Caco-2 (cell line): ENCODE results near the gene MORN5. TPM values are rescaled to one million over a fixed set of nuclear protein-coding genes. Genes with fewer than 3 reads are reported as not detected.
A peak's percentile ranks its signal among the peaks of the same experiment; 100 is the strongest.
"Not testable (repeated sequence)": the region's sequence is repeated elsewhere in the genome, so short reads cannot be mapped to it uniquely, and the experiment has no call there.

Experiments used
- BruUV-seq: library from RNA; stranded (reverse); fragments of 400-500 nt; replicated peaks from 2 replicates; lab custom pipeline; 2021; lab: Mats Ljungman, UMichigan
- CTCF ChIA-PET: fragments of 300-600 bp; sonication (Branson Sonifier 250); formaldehyde crosslinking; loops from one replicate; lab custom pipeline; 2022; ENCODE audit warnings: antibody characterized with exemption; lab: Charles Lee
- POLR2A ChIA-PET: fragments of 300-600 bp; sonication (Branson Sonifier 250); formaldehyde crosslinking; loops from one replicate; lab custom pipeline; 2022; ENCODE audit warnings: antibody characterized with exemption; lab: Charles Lee
- DNase-seq, 2 experiments: peaks; one replicate each; pipeline versions ENCODE4 v3.0.0 to v3.0.0-alpha.2; 2020 to 2022
- H3K27me3 ChIP-seq: replicated peaks from 2 replicates; pipeline ENCODE4 v1.6.0; 2011; ENCODE audit warnings: low read length; ENCODE audit not compliant: control insufficient read depth, insufficient read depth
- H3K36me3 ChIP-seq: 2 replicates; pipeline ENCODE4 v1.5.1; 2011; ENCODE audit warnings: low read length; ENCODE audit not compliant: control insufficient read depth, insufficient read depth
- H3K4me1 ChIP-seq: fragments of 250-450 bp; sonication (Bioruptor Pico); 2 replicates; pipeline ENCODE4 v1.5.1; 2020; ENCODE audit warnings: mild to moderate bottlenecking
- H3K4me3 ChIP-seq: 2 replicates; pipeline ENCODE4 v1.5.1; 2011; ENCODE audit warnings: low read depth, mild to moderate bottlenecking, control low read depth, low read length
- H3K9me3 ChIP-seq: fragments of 250-450 bp; sonication (Bioruptor Pico); 2 replicates; pipeline ENCODE4 v1.5.1; 2020; ENCODE audit warnings: mild to moderate bottlenecking, moderate library complexity
- H3K27ac Mint-ChIP-seq: one replicate; pipeline ENCODE4 v1.8.0; 2022; ENCODE audit warnings: mixed read lengths; ENCODE audit not compliant: unreplicated experiment
- H3K27me3 Mint-ChIP-seq: one replicate; pipeline ENCODE4 v1.8.0; 2022; ENCODE audit warnings: mixed read lengths; ENCODE audit not compliant: insufficient read depth, unreplicated experiment
- H3K36me3 Mint-ChIP-seq: one replicate; pipeline ENCODE4 v1.8.0; 2022; ENCODE audit warnings: mild to moderate bottlenecking, mixed read lengths; ENCODE audit not compliant: insufficient read depth, unreplicated experiment
- H3K4me1 Mint-ChIP-seq: one replicate; pipeline ENCODE4 v1.8.0; 2022; ENCODE audit warnings: low read depth, mixed read lengths; ENCODE audit not compliant: unreplicated experiment
- H3K4me3 Mint-ChIP-seq: one replicate; pipeline ENCODE4 v1.8.0; 2022; ENCODE audit warnings: mild to moderate bottlenecking, moderate library complexity, mixed read lengths; ENCODE audit not compliant: unreplicated experiment
- H3K9me3 Mint-ChIP-seq: one replicate; pipeline ENCODE4 v1.8.0; 2022; ENCODE audit warnings: mixed read lengths; ENCODE audit not compliant: unreplicated experiment
- CTCF ChIP-seq, 2 experiments: fragments of 200-600 bp in 1 of 2; IDR thresholded peaks; 1 replicate in 1 of 2; 2 replicates in 1 of 2; pipeline versions ENCODE4 v1.5.1 to v1.8.0; 2011 to 2022; ENCODE audit warnings: antibody characterized with exemption in 1 of 2, control low read depth in 1 of 2, inconsistent platforms in 1 of 2, low read depth in 1 of 2, low read length in 1 of 2, mild to moderate bottlenecking in 1 of 2, moderate library complexity in 1 of 2; ENCODE audit not compliant: insufficient read depth in 1 of 2, severe bottlenecking in 1 of 2, unreplicated experiment in 1 of 2
- intact Hi-C: fragments of 100-400 bp; cut with micrococcal nuclease; formaldehyde crosslinking; loops from one replicate; pipeline ENCODE4 v1.10.0; 2022; ENCODE audit not compliant: unreplicated experiment
- total RNA-seq: library from RNA; stranded (reverse); gene quantifications from 2 replicates; pipeline ENCODE4 v1.2.3, GENCODE V29; 2022

Gene MORN5
- total RNA-seq, 1 experiment from 2014 or later: not detected

- no peak overlapping the region for H3K27ac Mint-ChIP-seq
- Histone ChIP-seq H3K4me3 (no peak overlapping the region), H3K36me3 (no peaks in the 10 kb centered on the region), H3K4me1 (no peaks in the 10 kb centered on the region), H3K27me3 (no peaks in the 10 kb centered on the region), H3K9me3 (no peaks in the 10 kb centered on the region)
- ChIA-PET POLR2A (no interaction called here), CTCF (interaction anchor here (2.0 kb wide), 1 partner anchor 16 kb away, joined by 10 read pairs; no protein-coding TSS in a partner anchor)
- intact Hi-C loops: no loop called here
- DNase-seq: peak in 1 of 2 experiments; percentile 21
- H3K4me3 Mint-ChIP-seq: no peak overlapping the region
- TF ChIP-seq CTCF (IDR thresholded peaks at IDR 0.05; ENCODE audit: insufficient read depth in 1 of 2, low read depth in 1 of 2, low read length in 1 of 2, severe bottlenecking in 1 of 2, unreplicated experiment in 1 of 2): no peak
- H3K27me3 Mint-ChIP-seq: peaks cover 3% of the 10 kb centered on the region
- no peaks in the 10 kb centered on the region for H3K36me3 Mint-ChIP-seq
- BruUV-seq: no TSS peak
- H3K4me1 Mint-ChIP-seq: no peaks in the 10 kb centered on the region
- H3K9me3 Mint-ChIP-seq: no peaks in the 10 kb centered on the region
Observed at GRCh38 chr9:122115176-122116035, 44.3 kb upstream of the MORN5 start.

- Histone ChIP-seq H3K4me3 (no peak overlapping the region), H3K9me3 (no peaks in the 10 kb centered on the region), H3K36me3 (no peaks in the 10 kb centered on the region), H3K27me3 (no peaks in the 10 kb centered on the region), H3K4me1 (no peaks in the 10 kb centered on the region)
- Mint-ChIP-seq H3K4me1 (no peaks in the 10 kb centered on the region), H3K9me3 (no peaks in the 10 kb centered on the region), H3K4me3 (no peak overlapping the region), H3K27ac (no peak overlapping the region), H3K27me3 (peaks cover 3% of the 10 kb centered on the region), H3K36me3 (no peaks in the 10 kb centered on the region)
- CTCF ChIA-PET: interaction anchor here (2.0 kb wide), 1 partner anchor 17 kb away, joined by 10 read pairs; no protein-coding TSS in a partner anchor
- intact Hi-C loops: no loop called here
- DNase-seq: no peak
- POLR2A ChIA-PET: no interaction called here
- TF ChIP-seq CTCF (IDR thresholded peaks at IDR 0.05; ENCODE audit: insufficient read depth in 1 of 2, low read depth in 1 of 2, low read length in 1 of 2, severe bottlenecking in 1 of 2, unreplicated experiment in 1 of 2): no peak
- no TSS peak for BruUV-seq
Observed at GRCh38 chr9:122116040-122116439, 43.7 kb upstream of the MORN5 start.

GRCh38 chr9:122116448-122117173, 43.1 kb upstream of the MORN5 start:
- Histone ChIP-seq H3K9me3 (no peaks in the 10 kb centered on the region), H3K4me1 (no peaks in the 10 kb centered on the region), H3K36me3 (no peaks in the 10 kb centered on the region), H3K27me3 (no peaks in the 10 kb centered on the region), H3K4me3 (no peak overlapping the region)
- H3K27ac Mint-ChIP-seq: no peak overlapping the region
- no peak for DNase-seq
- H3K4me1 Mint-ChIP-seq: no peaks in the 10 kb centered on the region
- ChIA-PET CTCF (interaction anchor here (2.0 kb wide), 1 partner anchor 17 kb away, joined by 10 read pairs; no protein-coding TSS in a partner anchor), POLR2A (no interaction called here)
- peaks cover 3% of the 10 kb centered on the region for H3K27me3 Mint-ChIP-seq
- H3K36me3 Mint-ChIP-seq: no peaks in the 10 kb centered on the region
- intact Hi-C loops: no loop called here
- TF ChIP-seq CTCF (IDR thresholded peaks at IDR 0.05; ENCODE audit: insufficient read depth in 1 of 2, low read depth in 1 of 2, low read length in 1 of 2, severe bottlenecking in 1 of 2, unreplicated experiment in 1 of 2): no peak
- no peak overlapping the region for H3K4me3 Mint-ChIP-seq
- BruUV-seq: no TSS peak
- H3K9me3 Mint-ChIP-seq: no peaks in the 10 kb centered on the region

GRCh38 chr9:122117241-122117640, 42.5 kb upstream of the MORN5 start:
- CTCF ChIA-PET, intact Hi-C loops: not testable (repeated sequence)

More at GRCh38 chr9:122117241-122117640, 42.5 kb upstream of the MORN5 start:
- H3K27ac Mint-ChIP-seq, POLR2A ChIA-PET, H3K36me3 ChIP-seq, H3K4me3 Mint-ChIP-seq, DNase-seq, H3K4me1 ChIP-seq, H3K27me3 Mint-ChIP-seq, H3K36me3 Mint-ChIP-seq, H3K9me3 ChIP-seq, H3K4me3 ChIP-seq, BruUV-seq, H3K4me1 Mint-ChIP-seq, H3K27me3 ChIP-seq, H3K9me3 Mint-ChIP-seq: not testable (repeated sequence)
